Mucosa of rectum (tissue), 2 donors: ENCODE results near the gene PLEK.

ENCODE experiments used
- H3K27ac ChIP-seq, 2 donors: one replicate each; pipeline ENCODE4 v1.7.0; 2013; ENCODE audit warnings: inconsistent platforms in 2 of 2, low read depth in 2 of 2, low read length in 2 of 2
- H3K27me3 ChIP-seq, 2 donors: one replicate each; pipeline ENCODE4 v1.7.0; 2013; ENCODE audit warnings: low read length in 2 of 2; ENCODE audit not compliant: control insufficient read depth in 2 of 2, insufficient read depth in 2 of 2
- H3K36me3 ChIP-seq, 2 donors: one replicate each; pipeline ENCODE4 v1.7.0; 2013; ENCODE audit warnings: low read length in 2 of 2; ENCODE audit not compliant: control insufficient read depth in 2 of 2, insufficient read depth in 2 of 2
- H3K4me1 ChIP-seq, 2 donors: one replicate each; pipeline ENCODE4 v1.7.0; 2013; ENCODE audit warnings: low read length in 2 of 2, mild to moderate bottlenecking in 1 of 2; ENCODE audit not compliant: control insufficient read depth in 2 of 2, insufficient read depth in 2 of 2
- H3K4me3 ChIP-seq, 2 donors: one replicate each; pipeline ENCODE4 v1.7.0; 2013; ENCODE audit warnings: low read length in 2 of 2
- H3K9ac ChIP-seq, 2 donors: one replicate each; pipeline ENCODE4 v1.7.0; 2013; ENCODE audit warnings: low read length in 2 of 2, low read depth in 1 of 2, mild to moderate bottlenecking in 1 of 2
- H3K9me3 ChIP-seq, 2 donors: one replicate each; pipeline ENCODE4 v1.7.0; 2013; ENCODE audit warnings: low read length in 2 of 2; ENCODE audit not compliant: control insufficient read depth in 2 of 2
- donor health status: healthy.
- donor health status: Normal muscosa, but diverticular disease.

The PLEK gene

GRCh38 chr2:68351997-68352396, 13.1 kb upstream of the PLEK start:
- H3K9ac ChIP-seq = no peak overlapping the region
- no peaks in the 10 kb centered on the region for H3K9me3 ChIP-seq
- H3K4me3 ChIP-seq = no peak overlapping the region
- H3K4me1 ChIP-seq = no peaks in the 10 kb centered on the region
- H3K27ac ChIP-seq = no peak overlapping the region
- H3K27me3 ChIP-seq = no peaks in the 10 kb centered on the region
- H3K36me3 ChIP-seq = no peaks in the 10 kb centered on the region

DNA sequence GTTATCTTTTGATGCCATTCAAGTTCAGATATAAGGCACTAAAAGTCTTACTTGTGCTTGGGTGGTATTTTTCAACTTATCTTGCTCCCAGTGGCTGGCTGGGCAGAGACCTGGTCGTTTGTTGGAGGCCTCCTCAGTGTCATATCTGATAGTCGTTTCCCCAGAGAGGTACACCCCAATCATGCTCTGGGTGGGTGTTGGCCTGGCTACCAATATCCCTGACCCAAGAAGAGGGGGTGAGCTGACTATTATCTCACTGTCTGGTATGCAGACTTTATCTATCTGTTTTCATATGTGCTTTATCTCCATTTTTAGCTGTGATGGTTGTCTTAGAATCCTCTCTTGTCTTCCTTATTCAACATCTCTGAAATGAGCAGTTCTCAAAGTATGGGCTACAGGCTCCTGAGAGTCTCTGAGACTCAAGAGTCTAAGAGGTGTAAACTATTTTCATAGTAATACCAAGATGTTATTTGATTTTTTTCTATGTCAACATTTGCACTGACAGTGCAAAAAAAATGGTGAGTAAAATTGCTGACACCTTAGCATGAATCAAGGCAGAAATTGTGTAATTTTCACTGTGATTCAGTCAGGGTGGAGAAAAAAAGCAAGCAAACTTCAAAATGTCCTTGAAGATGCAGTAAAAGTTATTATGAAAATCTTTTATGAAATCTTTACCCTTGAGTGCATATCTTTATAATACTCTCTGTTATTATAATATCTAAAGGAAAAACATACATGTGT, 12.3 kb upstream of the PLEK start:
- H3K9ac ChIP-seq = no peak overlapping the region
- no peaks in the 10 kb centered on the region for H3K27me3 ChIP-seq
- H3K36me3 ChIP-seq = no peaks in the 10 kb centered on the region
- H3K4me1 ChIP-seq = no peaks in the 10 kb centered on the region
- no peak overlapping the region for H3K4me3 ChIP-seq
- H3K27ac ChIP-seq = no peak overlapping the region
- H3K9me3 ChIP-seq = no peaks in the 10 kb centered on the region

DNA sequence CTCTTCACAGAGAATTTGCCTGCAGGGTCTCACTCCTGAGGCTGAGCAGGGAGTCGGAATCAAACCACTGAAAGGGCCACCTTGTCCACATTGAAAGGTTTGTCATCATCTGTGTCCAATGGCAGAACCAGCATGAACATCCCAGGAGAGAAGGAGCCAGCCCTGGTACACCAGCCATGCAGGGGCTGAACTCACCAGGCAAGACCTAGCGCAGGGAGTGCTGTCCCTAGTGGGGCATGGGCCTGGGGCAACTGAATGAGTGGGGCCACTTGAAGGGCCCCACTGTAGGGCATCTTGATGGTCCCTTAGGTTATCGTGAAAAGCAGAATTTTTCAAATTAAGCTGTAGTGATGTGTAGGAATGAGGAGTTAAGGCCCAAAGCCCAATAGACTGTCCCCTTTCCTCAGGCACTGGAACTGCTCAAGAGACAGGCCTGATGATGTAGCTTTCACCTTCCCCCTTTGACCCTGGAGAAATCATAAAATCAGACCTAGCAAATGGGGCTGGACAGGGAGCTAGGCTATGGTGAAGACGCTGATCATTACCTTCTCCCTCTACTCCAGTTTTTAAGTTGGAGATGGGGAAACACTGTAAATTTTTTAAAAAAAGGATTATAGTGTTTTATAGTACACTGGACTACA, 8.4 kb upstream of the PLEK start:
- Histone ChIP-seq H3K27ac (no peak overlapping the region), H3K36me3 (no peaks in the 10 kb centered on the region), H3K4me1 (no peaks in the 10 kb centered on the region), H3K9ac (no peak overlapping the region), H3K9me3 (no peaks in the 10 kb centered on the region), H3K27me3 (no peaks in the 10 kb centered on the region), H3K4me3 (no peak overlapping the region)

GRCh38 chr2:68357605-68358337, 7.3 kb upstream of the PLEK start:
- no peak overlapping the region for H3K4me3 ChIP-seq
- no peaks in the 10 kb centered on the region for H3K27me3 ChIP-seq
- H3K27ac ChIP-seq = no peak overlapping the region
- no peaks in the 10 kb centered on the region for H3K9me3 ChIP-seq
- H3K4me1 ChIP-seq = no peaks in the 10 kb centered on the region
- H3K36me3 ChIP-seq = no peaks in the 10 kb centered on the region
- H3K9ac ChIP-seq = no peak overlapping the region

DNA sequence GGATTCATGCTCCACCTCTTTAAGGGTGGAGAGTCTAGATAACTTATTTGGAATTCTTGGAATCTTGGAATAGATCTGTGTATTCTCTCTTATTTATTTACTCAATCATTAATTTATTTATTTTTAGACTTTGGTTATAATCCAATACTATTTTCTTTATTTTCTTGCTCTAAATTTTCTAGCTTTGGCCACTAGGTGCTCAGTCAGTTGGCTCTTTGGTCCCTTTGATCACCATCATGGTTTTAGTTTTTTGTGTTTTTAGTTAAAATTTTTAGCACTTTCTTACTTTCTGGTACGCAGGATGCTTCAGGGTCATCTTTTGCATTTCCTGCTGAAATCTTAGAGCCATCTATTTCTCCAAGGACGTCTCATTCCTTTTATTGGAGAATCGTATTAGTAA, 5.2 kb upstream of the PLEK start:
- Histone ChIP-seq H3K9ac (no peak overlapping the region), H3K4me1 (peaks cover 0 to 3% of the 10 kb centered on the region in 2 donors), H3K27ac (no peak overlapping the region), H3K36me3 (no peaks in the 10 kb centered on the region), H3K27me3 (no peaks in the 10 kb centered on the region), H3K4me3 (no peak overlapping the region), H3K9me3 (no peaks in the 10 kb centered on the region)

GRCh38 chr2:68362069-68362468, 3.0 kb upstream of the PLEK start:
- Histone ChIP-seq H3K27me3 (no peaks in the 10 kb centered on the region), H3K36me3 (no peaks in the 10 kb centered on the region), H3K27ac (no peak overlapping the region), H3K9ac (no peak overlapping the region), H3K4me3 (peak overlapping the region in 1 of 2 donors; percentile 38), H3K4me1 (peaks cover 0 to 3% of the 10 kb centered on the region in 2 donors), H3K9me3 (no peaks in the 10 kb centered on the region)

DNA sequence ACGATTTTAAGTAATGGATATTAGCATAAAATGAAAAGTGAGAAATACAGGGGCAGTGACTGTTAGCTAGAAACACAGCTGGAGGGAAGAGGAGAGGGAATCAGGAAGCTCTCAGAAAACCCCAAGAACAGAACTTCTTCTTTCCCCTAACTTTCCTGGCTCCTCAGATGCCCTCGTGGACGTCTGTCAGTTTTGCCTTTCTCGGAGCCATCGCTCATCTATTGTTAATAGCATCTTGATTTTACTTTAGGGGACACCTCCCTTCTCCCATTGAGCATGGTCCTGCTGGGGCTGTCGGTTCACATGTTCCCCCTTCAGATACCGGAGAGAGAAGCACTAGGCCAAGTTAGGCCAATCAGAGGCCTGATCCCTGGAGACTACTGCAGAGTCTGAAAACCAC, 2.3 kb upstream of the PLEK start:
- Histone ChIP-seq H3K27me3 (no peaks in the 10 kb centered on the region), H3K4me1 (peaks cover 0 to 3% of the 10 kb centered on the region in 2 donors), H3K36me3 (no peaks in the 10 kb centered on the region), H3K9ac (no peak overlapping the region), H3K27ac (peak overlapping the region in 1 of 2 donors; percentile 18), H3K9me3 (no peaks in the 10 kb centered on the region), H3K4me3 (no peak overlapping the region)

- no peaks in the 10 kb centered on the region for H3K27me3 ChIP-seq
- peaks cover 0 to 3% of the 10 kb centered on the region in 2 donors for H3K4me1 ChIP-seq
- no peaks in the 10 kb centered on the region for H3K9me3 ChIP-seq
- no peak overlapping the region for H3K9ac ChIP-seq
- no peak overlapping the region for H3K4me3 ChIP-seq
- H3K36me3 ChIP-seq = no peaks in the 10 kb centered on the region
- H3K27ac ChIP-seq = no peak overlapping the region
Measured at GRCh38 chr2:68363721-68364120, 1.4 kb upstream of the PLEK start.

DNA sequence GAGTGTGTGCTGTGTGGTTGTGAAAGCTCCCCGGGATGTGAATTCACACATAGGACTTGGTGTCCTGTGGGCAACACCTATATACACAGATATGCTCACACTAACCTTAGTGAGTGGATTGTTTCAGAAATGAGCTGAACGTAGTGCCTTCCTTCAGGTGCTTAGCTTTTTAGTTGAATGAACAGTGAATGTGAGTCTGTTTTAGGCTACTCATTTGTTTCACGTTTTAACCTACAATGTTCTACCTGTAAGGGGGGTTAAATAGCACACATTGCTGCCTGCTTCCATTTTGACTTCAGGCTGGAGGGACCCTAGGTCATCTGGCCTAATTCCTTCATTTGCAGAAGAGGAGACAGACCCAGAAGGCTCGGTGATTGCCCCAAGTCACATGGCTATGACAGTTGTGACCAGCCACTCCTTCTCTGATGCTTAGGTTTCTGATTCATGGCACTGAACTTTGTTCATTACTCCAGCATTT, 1.0 kb downstream of the PLEK start:
- no peaks in the 10 kb centered on the region for H3K36me3 ChIP-seq
- peak overlapping the region in 1 of 2 donors; percentile 52 for H3K9ac ChIP-seq
- peak overlapping the region in 1 of 2 donors; percentile 79 for H3K4me3 ChIP-seq
- peak overlapping the region; percentile 65 to 81 for H3K27ac ChIP-seq
- H3K27me3 ChIP-seq = no peaks in the 10 kb centered on the region
- peaks cover 0 to 3% of the 10 kb centered on the region in 2 donors for H3K4me1 ChIP-seq
- no peaks in the 10 kb centered on the region for H3K9me3 ChIP-seq
